ENCODE results near the gene TRMT2A.

DNA sequence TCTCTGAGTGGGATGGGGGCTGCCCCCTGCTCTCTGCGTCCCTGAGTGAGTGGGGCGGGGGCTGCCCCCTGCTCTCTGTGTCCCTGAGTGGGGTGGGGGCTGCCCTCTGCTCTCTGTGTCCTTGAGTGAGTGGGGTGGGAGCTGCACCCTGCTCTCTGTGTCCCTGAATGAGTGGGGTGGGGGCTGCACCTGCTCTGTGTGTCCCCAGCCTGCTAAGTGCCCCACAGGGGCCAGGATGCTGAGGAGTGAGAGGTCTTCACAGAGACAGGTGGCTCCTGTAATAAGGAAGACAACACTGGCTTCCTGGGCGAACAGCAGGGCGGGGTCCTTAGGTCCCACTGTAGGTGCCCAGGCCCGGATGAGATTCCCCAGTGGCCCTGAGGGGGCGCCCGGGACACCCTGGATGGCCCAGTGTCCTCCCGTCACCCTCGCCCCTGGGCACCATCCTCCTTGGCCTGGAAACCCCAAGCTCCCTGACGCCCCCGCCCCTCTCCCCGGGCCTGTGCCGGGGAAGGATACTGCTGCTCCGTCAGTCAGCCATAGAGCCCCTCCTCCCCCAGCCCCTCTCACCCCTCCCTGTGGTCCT is 37.7 kb upstream of the TRMT2A start:
- TF ChIP-seq TAF1 (IDR thresholded peaks at IDR 0.05; ENCODE audit: low read depth) (no peak), RAD21 (IDR thresholded peaks at IDR 0.05; ENCODE audit: low read depth) (no peak), EP300 (IDR thresholded peaks at IDR 0.05; ENCODE audit: borderline replicate concordance) (no peak), CEBPB (IDR thresholded peaks at IDR 0.05) (no peak), TCF12 (IDR thresholded peaks at IDR 0.05; ENCODE audit: low read depth) (no peak), CREB1 (IDR thresholded peaks at IDR 0.05; ENCODE audit: low read depth) (no peak)
- TF ChIP-seq, protein P1, sequence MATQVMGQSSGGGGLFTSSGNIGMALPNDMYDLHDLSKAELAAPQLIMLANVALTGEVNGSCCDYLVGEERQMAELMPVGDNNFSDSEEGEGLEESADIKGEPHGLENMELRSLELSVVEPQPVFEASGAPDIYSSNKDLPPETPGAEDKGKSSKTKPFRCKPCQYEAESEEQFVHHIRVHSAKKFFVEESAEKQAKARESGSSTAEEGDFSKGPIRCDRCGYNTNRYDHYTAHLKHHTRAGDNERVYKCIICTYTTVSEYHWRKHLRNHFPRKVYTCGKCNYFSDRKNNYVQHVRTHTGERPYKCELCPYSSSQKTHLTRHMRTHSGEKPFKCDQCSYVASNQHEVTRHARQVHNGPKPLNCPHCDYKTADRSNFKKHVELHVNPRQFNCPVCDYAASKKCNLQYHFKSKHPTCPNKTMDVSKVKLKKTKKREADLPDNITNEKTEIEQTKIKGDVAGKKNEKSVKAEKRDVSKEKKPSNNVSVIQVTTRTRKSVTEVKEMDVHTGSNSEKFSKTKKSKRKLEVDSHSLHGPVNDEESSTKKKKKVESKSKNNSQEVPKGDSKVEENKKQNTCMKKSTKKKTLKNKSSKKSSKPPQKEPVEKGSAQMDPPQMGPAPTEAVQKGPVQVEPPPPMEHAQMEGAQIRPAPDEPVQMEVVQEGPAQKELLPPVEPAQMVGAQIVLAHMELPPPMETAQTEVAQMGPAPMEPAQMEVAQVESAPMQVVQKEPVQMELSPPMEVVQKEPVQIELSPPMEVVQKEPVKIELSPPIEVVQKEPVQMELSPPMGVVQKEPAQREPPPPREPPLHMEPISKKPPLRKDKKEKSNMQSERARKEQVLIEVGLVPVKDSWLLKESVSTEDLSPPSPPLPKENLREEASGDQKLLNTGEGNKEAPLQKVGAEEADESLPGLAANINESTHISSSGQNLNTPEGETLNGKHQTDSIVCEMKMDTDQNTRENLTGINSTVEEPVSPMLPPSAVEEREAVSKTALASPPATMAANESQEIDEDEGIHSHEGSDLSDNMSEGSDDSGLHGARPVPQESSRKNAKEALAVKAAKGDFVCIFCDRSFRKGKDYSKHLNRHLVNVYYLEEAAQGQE (IDR thresholded peaks at IDR 0.05; ENCODE audit: low read depth), result no peak

Measured in Ishikawa (cell line).